ENCODE measurements around the gene DMRTA1.
"Not testable (repeated sequence)": the region's sequence is repeated elsewhere in the genome, so short reads cannot be mapped to it uniquely, and the experiment has no call there.

The DMRTA1 gene

GRCh38 chr9:22469928-22470544, 23.4 kb downstream of the DMRTA1 start:
- peak; percentile 10 for DNase-seq

- DNase-seq = no peak
Measured at GRCh38 chr9:22481566-22481965, 34.9 kb downstream of the DMRTA1 start.

- DNase-seq = no peak
Measured at GRCh38 chr9:22483528-22484070, 37.0 kb downstream of the DMRTA1 start.

- DNase-seq = not testable (repeated sequence)
Measured at GRCh38 chr9:22496197-22496596, 49.6 kb downstream of the DMRTA1 start.

All from CD4-positive, alpha-beta T cell treated with Interleukin-12 subunit alpha and Interleukin-12 subunit beta, for 1 hour (primary cell).